Measurements from ENCODE around the gene GOLGA6L2. TPM values are rescaled to one million over a fixed set of nuclear protein-coding genes. Genes with fewer than 3 reads are reported as not detected.

GOLGA6L2 gene
- total RNA-seq, 1 donor from 2014 or later: not detected

GRCh38 chr15:23424111-23424904 lies 22.7 kb downstream of the GOLGA6L2 start:
- Mint-ChIP-seq H3K4me3 (ENCODE audit: unreplicated experiment) (no peak overlapping the region), H3K36me3 (ENCODE audit: low read depth) (no peaks in the 10 kb centered on the region), H3K27me3 (ENCODE audit: low read depth) (no peaks in the 10 kb centered on the region), H3K27ac (ENCODE audit: unreplicated experiment) (no peak overlapping the region), H3K9me3 (ENCODE audit: low read depth) (no peaks in the 10 kb centered on the region), H3K4me1 (ENCODE audit: low read depth) (peaks cover 3% of the 10 kb centered on the region)
- no peak for TF ChIP-seq CTCF (IDR thresholded peaks at IDR 0.05)
- DNase-seq (ENCODE audit: low spot score): no peak

- Mint-ChIP-seq H3K36me3 (ENCODE audit: low read depth) (no peaks in the 10 kb centered on the region), H3K27me3 (ENCODE audit: low read depth) (no peaks in the 10 kb centered on the region), H3K9me3 (ENCODE audit: low read depth) (no peaks in the 10 kb centered on the region), H3K4me1 (ENCODE audit: low read depth) (peaks cover 3% of the 10 kb centered on the region), H3K27ac (ENCODE audit: unreplicated experiment) (no peak overlapping the region), H3K4me3 (ENCODE audit: unreplicated experiment) (no peak overlapping the region)
- no peak for DNase-seq (ENCODE audit: low spot score)
- TF ChIP-seq CTCF (IDR thresholded peaks at IDR 0.05): no peak
Observed at GRCh38 chr15:23422946-23423708, 23.9 kb downstream of the GOLGA6L2 start.

- Mint-ChIP-seq H3K27ac (ENCODE audit: unreplicated experiment) (no peak overlapping the region), H3K36me3 (ENCODE audit: low read depth) (no peaks in the 10 kb centered on the region), H3K27me3 (ENCODE audit: low read depth) (no peaks in the 10 kb centered on the region), H3K4me1 (ENCODE audit: low read depth) (peaks cover 3% of the 10 kb centered on the region), H3K4me3 (ENCODE audit: unreplicated experiment) (no peak overlapping the region), H3K9me3 (ENCODE audit: low read depth) (peaks cover under 1% of the 10 kb centered on the region)
- no peak for TF ChIP-seq CTCF (IDR thresholded peaks at IDR 0.05)
- no peak for DNase-seq (ENCODE audit: low spot score)
Observed at GRCh38 chr15:23422099-23422945, 24.7 kb downstream of the GOLGA6L2 start.

- TF ChIP-seq CTCF (IDR thresholded peaks at IDR 0.05): no peak
- no peaks in the 10 kb centered on the region for H3K36me3 Mint-ChIP-seq (ENCODE audit: low read depth)
- DNase-seq (ENCODE audit: low spot score): no peak
- H3K27ac Mint-ChIP-seq (ENCODE audit: unreplicated experiment): no peak overlapping the region
- no peak overlapping the region for H3K4me3 Mint-ChIP-seq (ENCODE audit: unreplicated experiment)
- H3K4me1 Mint-ChIP-seq (ENCODE audit: low read depth): peaks cover 3% of the 10 kb centered on the region
- H3K27me3 Mint-ChIP-seq (ENCODE audit: low read depth): no peaks in the 10 kb centered on the region
- peaks cover 4% of the 10 kb centered on the region for H3K9me3 Mint-ChIP-seq (ENCODE audit: low read depth)
Observed at GRCh38 chr15:23420806-23421575, 26.1 kb downstream of the GOLGA6L2 start.
